Fibroblast of villous mesenchyme (primary cell): Measurements from ENCODE around the gene CHST12. TPM values are rescaled to one million over a fixed set of nuclear protein-coding genes. Genes with fewer than 3 reads are reported as not detected.

ENCODE experiments used
- DNase-seq: peaks from one replicate; pipeline ENCODE4 v3.0.0-alpha.2; 2010; ENCODE audit warnings: low read depth
- H3K4me3 ChIP-seq: 2 replicates; pipeline ENCODE4 v1.5.1; 2011; ENCODE audit warnings: low read depth, mild to moderate bottlenecking, low read length
- total RNA-seq: library from RNA; depleted of rRNA; stranded (reverse); fragments of >200 nt; gene quantifications from 2 replicates; pipeline ENCODE4 v1.2.3, GENCODE V29; 2012
- TF ChIP-seq, protein P1 (sequence below): IDR thresholded peaks from 2 replicates; pipeline ENCODE4 v1.5.1; 2012; ENCODE audit warnings: low read depth, mild to moderate bottlenecking, low read length; ENCODE audit not compliant: insufficient read depth

Gene CHST12
- total RNA-seq, 1 donor, result 3.5 TPM

DNA sequence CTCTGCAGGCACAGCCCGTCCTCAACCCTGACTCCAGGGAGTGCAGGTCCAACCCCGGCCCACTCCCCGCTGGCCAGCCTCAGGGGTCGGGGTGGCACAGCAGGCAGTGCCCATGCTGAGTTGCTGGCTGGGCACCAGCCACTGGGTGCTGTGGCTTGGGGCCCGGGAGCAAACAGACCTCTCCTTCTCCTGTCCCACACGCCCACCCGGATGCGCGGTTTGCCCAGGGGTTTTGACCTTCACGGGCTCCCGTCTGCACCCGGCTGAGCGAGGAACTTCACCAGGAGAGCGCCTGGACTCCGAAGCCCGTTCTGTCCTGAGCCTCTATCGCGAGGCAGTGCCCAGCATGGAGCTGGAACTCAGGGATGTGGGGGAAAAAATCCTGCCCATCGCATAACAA is 75.4 kb downstream of the CHST12 start:
- TF ChIP-seq, protein P1, sequence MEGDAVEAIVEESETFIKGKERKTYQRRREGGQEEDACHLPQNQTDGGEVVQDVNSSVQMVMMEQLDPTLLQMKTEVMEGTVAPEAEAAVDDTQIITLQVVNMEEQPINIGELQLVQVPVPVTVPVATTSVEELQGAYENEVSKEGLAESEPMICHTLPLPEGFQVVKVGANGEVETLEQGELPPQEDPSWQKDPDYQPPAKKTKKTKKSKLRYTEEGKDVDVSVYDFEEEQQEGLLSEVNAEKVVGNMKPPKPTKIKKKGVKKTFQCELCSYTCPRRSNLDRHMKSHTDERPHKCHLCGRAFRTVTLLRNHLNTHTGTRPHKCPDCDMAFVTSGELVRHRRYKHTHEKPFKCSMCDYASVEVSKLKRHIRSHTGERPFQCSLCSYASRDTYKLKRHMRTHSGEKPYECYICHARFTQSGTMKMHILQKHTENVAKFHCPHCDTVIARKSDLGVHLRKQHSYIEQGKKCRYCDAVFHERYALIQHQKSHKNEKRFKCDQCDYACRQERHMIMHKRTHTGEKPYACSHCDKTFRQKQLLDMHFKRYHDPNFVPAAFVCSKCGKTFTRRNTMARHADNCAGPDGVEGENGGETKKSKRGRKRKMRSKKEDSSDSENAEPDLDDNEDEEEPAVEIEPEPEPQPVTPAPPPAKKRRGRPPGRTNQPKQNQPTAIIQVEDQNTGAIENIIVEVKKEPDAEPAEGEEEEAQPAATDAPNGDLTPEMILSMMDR, result no peak
- no peak for DNase-seq
- H3K4me3 ChIP-seq, result no peak overlapping the region

DNA sequence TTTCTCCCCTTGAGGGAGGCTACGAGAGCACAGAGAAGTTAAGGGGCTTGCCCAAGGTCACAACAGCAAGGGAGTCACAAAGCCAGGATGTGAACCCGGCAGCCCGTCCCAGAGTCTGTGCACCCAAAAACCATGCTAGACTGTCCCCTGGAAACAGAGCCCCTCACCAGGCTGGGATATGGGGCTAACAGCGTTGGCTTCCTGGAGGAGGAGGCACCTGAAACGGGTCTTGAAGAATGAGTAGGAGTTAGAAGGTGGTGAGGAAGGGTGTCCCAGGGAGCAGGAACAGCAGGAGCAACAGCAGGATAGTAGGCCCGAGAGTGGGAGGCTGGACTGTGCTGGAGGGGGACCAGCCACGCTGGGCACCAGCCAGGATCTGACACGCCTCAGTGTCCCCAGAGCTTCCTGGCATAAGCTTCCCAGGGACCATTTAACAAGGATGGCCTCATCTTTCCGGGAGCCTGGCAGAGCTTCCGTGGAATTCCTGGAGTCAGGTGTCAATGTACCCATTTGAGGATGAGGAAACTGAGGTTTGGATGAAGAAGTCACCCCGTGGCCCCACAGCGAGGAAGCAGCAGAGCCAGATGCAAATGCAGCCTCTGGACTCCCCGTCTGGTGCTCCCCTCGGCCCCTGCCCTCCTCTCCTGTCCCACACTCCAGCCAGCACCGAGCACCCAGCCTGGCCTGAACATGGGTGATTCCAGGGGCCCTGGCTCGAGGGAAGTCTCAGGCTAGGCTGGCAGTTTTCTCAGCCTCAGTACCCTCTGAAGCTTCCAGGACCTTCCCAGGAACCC is 76.1 kb downstream of the CHST12 start:
- TF ChIP-seq, protein P1, result no peak
- no peak for DNase-seq

DNA sequence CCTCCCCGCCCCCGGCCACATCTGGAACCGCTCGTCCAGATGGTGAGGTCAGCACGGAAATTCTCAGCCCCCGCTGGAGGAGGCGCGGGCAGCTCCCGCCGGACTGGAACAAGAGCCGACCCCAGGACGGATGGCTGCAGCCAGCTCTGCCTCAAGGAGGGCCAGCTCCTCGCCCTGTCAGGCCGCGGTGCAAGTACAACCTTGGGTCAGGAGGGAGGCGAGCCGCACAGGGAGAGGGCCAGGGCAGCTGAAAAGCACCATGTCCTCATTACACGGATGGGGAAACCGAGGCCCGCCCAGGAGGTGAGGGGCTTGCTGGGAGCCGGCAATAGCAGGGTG is 76.6 kb downstream of the CHST12 start:
- no peak for DNase-seq
- H3K4me3 ChIP-seq, result no peak overlapping the region
- TF ChIP-seq, protein P1, result no peak

More for the DNA sequence above, 76.1 kb downstream of the CHST12 start:
- no peak overlapping the region for H3K4me3 ChIP-seq

DNA sequence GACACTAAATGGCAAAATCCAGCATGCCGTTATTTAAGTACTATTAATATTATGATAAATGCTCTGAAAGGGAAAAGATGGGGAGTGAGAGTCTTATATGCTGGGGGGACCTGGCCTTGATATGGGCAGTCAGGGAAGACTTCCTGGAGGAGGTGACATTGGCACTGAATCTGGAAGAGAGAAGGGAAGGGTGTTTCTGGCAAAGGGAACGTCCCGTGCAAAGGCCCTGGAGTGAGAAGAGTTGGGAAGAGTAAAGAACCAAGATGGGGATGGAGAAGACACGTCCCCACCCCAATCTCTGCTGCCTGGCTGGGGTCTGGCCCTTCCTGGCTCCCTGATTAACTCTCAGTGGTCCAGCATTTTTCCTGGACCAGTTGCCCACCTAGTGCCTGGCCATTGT is 77.8 kb downstream of the CHST12 start:
- H3K4me3 ChIP-seq, result no peak overlapping the region
- TF ChIP-seq, protein P1, result no peak
- no peak for DNase-seq

DNA sequence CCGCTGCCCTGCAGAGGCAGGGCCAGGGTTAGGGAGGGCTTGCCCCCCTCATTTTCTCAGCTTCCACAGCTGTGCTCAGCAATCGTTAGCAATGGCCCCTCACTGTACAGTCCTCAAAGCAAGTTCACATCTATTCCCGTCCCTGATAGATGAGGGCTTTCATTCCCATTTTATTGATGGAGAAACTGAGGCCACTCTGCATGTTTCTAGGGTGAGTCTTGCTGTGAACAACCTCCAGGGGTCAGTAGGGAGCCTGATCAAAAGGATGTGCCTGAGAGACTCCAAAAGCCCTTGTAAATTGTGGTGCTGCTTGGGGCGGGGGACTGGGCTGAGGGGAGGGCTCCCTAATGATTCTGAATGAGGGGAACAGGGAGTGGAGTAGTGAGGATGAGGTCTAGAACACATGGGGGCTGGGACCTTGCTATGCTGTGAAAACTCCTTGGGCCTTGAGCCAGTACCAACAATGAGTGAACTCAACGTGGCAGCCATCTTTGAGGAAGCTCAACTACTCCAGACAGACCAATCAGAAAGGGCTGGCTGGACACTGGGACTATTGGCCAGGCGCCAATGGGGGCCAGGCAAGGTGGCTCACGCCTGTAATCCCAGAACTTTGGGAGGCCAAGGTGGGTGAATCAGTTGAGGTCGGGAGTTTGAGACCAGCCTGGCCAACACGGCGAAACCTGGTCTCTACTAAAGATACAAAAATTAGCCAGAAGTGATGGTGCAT is 79.5 kb downstream of the CHST12 start:
- H3K4me3 ChIP-seq, result no peak overlapping the region
- TF ChIP-seq, protein P1, result no peak
- DNase-seq, result no peak

DNA sequence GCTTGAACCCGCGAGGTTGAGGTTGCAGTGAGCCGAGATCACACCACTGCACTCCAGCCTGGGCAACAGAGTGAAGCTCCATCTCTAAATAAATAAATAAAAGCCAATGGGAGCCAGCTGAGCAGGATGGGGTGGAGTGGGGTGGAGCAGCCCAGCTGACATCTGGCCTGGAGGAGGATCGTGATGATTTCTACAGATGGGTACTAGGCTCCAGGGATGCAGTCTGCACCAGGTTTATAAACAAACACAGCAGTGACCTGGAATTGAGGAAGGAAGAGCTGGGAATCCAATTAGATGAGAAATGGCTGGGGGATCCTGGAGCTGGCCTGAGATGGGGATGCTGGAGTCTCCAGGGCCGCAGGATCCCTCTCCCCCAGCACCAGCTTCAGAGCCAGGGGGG is 80.1 kb downstream of the CHST12 start:
- no peak for DNase-seq
- H3K4me3 ChIP-seq, result no peak overlapping the region
- TF ChIP-seq, protein P1, result no peak
